ENCODE results near the gene P2RY6.

Gene P2RY6

GRCh38 chr11:73263640-73264039 lies 8.5 kb upstream of the P2RY6 start:
- no peaks in the 10 kb centered on the region for H3K27me3 ChIP-seq (ENCODE audit: insufficient read depth, low read depth, severe bottlenecking)
- no peaks in the 10 kb centered on the region for H3K9me3 ChIP-seq (ENCODE audit: severe bottlenecking)
- H3K27ac ChIP-seq = no peak overlapping the region
- no peaks in the 10 kb centered on the region for H3K36me3 ChIP-seq
- TF ChIP-seq CTCF (IDR thresholded peaks at IDR 0.05; ENCODE audit: low read depth, low read length) = no peak
- no peak overlapping the region for H3K4me3 ChIP-seq (ENCODE audit: low read depth, low read length)
- no peak for DNase-seq

GRCh38 chr11:73265278-73265810 lies 6.8 kb upstream of the P2RY6 start:
- H3K36me3 ChIP-seq = no peaks in the 10 kb centered on the region
- no peak for TF ChIP-seq CTCF (IDR thresholded peaks at IDR 0.05; ENCODE audit: low read depth, low read length)
- no peak for DNase-seq
- H3K27me3 ChIP-seq (ENCODE audit: insufficient read depth, low read depth, severe bottlenecking) = no peaks in the 10 kb centered on the region
- H3K4me3 ChIP-seq (ENCODE audit: low read depth, low read length) = no peak overlapping the region
- no peaks in the 10 kb centered on the region for H3K9me3 ChIP-seq (ENCODE audit: severe bottlenecking)
- H3K27ac ChIP-seq = no peak overlapping the region

GRCh38 chr11:73265853-73266645 lies 6.1 kb upstream of the P2RY6 start:
- Histone ChIP-seq H3K27me3 (ENCODE audit: insufficient read depth, low read depth, severe bottlenecking) (no peaks in the 10 kb centered on the region), H3K9me3 (ENCODE audit: severe bottlenecking) (no peaks in the 10 kb centered on the region), H3K4me3 (ENCODE audit: low read depth, low read length) (no peak overlapping the region), H3K27ac (no peak overlapping the region; the same call in 1 of the 2 replicates), H3K36me3 (no peaks in the 10 kb centered on the region)
- DNase-seq = no peak
- TF ChIP-seq CTCF (IDR thresholded peaks at IDR 0.05; ENCODE audit: low read depth, low read length) = no peak

GRCh38 chr11:73266646-73267020 lies 5.5 kb upstream of the P2RY6 start:
- no peak for TF ChIP-seq CTCF (IDR thresholded peaks at IDR 0.05; ENCODE audit: low read depth, low read length)
- H3K27me3 ChIP-seq (ENCODE audit: insufficient read depth, low read depth, severe bottlenecking) = no peaks in the 10 kb centered on the region

DNA sequence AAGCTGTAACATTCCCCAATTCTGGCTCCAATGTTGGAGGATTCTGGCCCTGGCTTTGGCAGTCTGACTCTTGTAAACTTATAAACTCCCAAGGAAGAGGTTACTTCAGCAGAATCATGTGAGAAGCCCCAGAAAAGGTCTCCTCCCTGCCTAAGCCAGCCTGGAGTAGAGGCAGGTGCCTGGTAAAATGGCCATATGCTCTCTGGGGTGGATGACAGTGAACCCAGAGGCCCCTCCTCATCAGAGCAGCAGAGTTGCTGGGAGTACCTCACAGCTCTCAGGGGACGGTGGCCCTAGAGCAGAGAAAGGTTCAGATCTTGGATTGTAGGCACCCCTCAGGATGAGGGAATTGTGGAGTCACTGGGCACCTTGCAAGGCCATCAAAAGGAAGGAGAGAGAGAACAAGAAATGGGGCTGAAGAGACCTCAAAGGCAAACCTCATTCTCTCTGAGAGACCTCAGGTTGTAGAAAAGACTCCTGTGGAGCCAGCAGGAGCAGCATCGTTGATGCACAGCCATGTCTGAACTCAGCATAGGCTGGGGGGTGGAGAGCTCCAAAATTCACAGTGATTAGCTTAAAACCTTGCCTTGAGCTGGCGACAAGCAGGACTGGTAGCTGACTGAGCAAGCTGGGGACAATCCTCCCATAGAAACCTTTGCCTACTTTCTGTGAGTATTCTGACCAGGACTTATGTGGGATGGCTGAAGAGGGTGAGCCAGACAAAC lies 4.9 kb upstream of the P2RY6 start:
- Histone ChIP-seq H3K4me3 (ENCODE audit: low read depth, low read length) (no peak overlapping the region), H3K36me3 (no peaks in the 10 kb centered on the region), H3K27ac (peak overlapping the region; percentile 43), H3K27me3 (ENCODE audit: insufficient read depth, low read depth, severe bottlenecking) (no peaks in the 10 kb centered on the region), H3K9me3 (ENCODE audit: severe bottlenecking) (no peaks in the 10 kb centered on the region)
- no peak for DNase-seq
- no peak for TF ChIP-seq CTCF (IDR thresholded peaks at IDR 0.05; ENCODE audit: low read depth, low read length)

More at GRCh38 chr11:73266646-73267020, 5.5 kb upstream of the P2RY6 start:
- Histone ChIP-seq H3K9me3 (ENCODE audit: severe bottlenecking) (no peaks in the 10 kb centered on the region), H3K27ac (peak overlapping the region; percentile 43), H3K36me3 (no peaks in the 10 kb centered on the region), H3K4me3 (ENCODE audit: low read depth, low read length) (no peak overlapping the region)
- DNase-seq = no peak

Measured in WERI-Rb-1 (cell line).